ENCODE results near the gene TSTD2.

TSTD2 gene

DNA sequence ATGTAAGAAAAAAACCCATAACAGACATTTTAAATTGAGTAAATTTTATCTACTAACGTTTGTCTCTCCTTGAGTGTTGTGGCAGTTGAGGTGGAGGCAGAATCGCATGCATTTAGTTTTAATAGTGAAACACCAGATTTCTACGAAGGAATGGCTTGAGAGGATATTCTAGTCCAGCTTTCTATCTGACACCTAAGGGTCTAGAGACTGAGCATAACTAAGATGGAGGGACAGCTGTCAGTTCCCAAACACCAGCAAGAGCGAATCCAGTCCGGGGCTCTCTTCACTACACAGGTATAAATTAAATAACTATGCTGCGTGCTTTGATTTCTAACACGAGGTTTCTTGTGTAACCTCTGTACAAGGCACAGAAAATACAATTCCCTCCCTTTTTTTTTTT is 1.9 kb upstream of the TSTD2 start:
- in situ Hi-C loops (cut with MboI; ENCODE audit: low sequenced_read_pairs, unreplicated experiment): no loop called here
- no peak for DNase-seq (ENCODE audit: low spot score)
- TF ChIP-seq, protein P1, sequence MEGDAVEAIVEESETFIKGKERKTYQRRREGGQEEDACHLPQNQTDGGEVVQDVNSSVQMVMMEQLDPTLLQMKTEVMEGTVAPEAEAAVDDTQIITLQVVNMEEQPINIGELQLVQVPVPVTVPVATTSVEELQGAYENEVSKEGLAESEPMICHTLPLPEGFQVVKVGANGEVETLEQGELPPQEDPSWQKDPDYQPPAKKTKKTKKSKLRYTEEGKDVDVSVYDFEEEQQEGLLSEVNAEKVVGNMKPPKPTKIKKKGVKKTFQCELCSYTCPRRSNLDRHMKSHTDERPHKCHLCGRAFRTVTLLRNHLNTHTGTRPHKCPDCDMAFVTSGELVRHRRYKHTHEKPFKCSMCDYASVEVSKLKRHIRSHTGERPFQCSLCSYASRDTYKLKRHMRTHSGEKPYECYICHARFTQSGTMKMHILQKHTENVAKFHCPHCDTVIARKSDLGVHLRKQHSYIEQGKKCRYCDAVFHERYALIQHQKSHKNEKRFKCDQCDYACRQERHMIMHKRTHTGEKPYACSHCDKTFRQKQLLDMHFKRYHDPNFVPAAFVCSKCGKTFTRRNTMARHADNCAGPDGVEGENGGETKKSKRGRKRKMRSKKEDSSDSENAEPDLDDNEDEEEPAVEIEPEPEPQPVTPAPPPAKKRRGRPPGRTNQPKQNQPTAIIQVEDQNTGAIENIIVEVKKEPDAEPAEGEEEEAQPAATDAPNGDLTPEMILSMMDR (IDR thresholded peaks at IDR 0.05; ENCODE audit: borderline replicate concordance, control extremely low read depth, extremely low read depth, insufficient read depth, missing control alignments): no peak

DNA sequence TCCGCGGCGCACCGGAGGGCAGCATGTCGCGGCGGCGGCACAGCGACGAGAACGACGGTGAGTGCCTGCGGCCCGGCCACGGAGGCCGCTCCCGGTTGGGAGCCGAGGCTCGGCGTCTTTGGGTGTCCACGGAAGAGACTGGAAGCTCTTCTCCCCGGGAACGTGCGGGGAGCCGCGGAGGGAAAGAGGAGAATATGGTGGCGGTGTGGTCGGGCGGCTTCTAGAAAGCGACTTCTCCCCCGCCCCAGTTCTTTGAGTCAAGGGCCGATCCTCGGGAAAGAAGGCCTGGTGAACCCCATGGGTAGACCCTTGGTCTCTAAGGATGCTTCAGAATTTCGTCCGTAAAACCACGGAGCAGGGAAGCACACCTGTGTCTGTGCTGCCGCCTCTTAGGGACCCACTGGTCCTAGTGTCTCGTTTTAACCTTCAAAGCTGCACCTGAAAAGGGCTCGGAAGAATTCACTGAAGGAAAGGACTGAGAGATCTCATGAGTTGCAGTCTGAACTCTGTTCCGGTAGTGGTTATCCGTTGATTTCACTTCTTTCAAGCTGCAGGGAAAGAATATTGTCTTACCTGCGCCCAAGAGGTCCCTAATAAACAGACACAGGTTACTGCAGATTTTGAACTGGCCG is 807 bp upstream of the TSTD2 start:
- no peak for DNase-seq (ENCODE audit: low spot score)
- in situ Hi-C loops (cut with MboI; ENCODE audit: low sequenced_read_pairs, unreplicated experiment): no loop called here
- TF ChIP-seq, protein P1 (IDR thresholded peaks at IDR 0.05; ENCODE audit: borderline replicate concordance, control extremely low read depth, extremely low read depth, insufficient read depth, missing control alignments): no peak

DNA sequence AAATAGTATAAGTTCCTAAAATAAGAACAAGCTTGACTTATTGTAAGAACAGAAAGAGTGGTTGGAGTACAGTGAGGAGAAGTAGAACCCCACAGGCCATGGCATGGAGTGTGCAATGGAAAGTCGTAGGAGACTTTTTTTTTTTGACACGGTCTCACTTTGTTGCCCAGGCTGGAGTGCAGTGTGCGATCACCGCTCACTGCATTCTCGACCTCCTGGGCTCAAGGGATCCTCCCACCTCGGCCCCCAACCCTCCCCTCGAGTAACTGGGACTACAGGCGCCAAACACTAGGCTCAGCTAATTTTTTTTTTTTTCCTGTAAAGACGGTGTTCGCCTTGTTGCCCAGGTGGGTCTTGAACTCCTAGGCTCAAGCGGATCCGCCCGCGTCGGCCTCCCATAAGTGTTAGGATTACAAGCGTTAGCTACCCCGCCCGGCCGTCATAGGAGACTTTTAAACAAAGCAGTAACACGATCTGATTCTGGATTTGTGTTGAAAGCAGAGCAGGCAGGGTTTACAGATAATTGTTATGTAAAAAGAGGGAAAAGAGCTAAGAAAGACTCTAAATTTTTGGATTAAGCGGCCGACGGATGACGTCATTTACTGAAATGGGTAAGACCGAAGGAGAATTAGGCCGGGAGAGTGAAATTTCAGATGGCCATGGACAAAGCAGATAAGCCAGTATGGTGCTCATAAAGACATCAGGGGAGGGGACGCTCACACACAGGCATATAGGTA is 752 bp downstream of the TSTD2 start:
- TF ChIP-seq, protein P1 (IDR thresholded peaks at IDR 0.05; ENCODE audit: borderline replicate concordance, control extremely low read depth, extremely low read depth, insufficient read depth, missing control alignments): no peak
- in situ Hi-C loops (cut with MboI; ENCODE audit: low sequenced_read_pairs, unreplicated experiment): no loop called here
- DNase-seq (ENCODE audit: low spot score): no peak

GRCh38 chr9:97630591-97630990 is 2.6 kb downstream of the TSTD2 start:
- in situ Hi-C loops (cut with MboI; ENCODE audit: low sequenced_read_pairs, unreplicated experiment): no loop called here
- TF ChIP-seq, protein P1 (IDR thresholded peaks at IDR 0.05; ENCODE audit: borderline replicate concordance, control extremely low read depth, extremely low read depth, insufficient read depth, missing control alignments): no peak
- no peak for DNase-seq (ENCODE audit: low spot score)

DNA sequence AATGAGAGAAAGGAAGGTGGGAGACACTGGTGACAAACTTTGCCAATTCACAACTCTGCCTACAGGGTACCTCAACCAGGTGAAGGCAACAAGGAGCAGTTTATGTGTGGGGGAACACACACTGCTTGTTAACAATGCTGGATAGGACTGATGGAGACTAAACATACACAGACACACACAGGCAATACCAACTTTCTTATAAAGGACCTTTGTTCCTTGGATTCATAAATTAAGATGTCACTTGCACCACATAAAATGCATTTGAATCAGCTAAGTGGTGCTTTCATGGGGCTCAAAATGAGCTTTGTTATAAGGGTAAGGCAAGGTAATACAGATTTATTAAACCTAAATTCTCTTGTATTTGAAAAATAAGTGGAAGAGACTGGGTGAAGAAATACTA is 4.0 kb downstream of the TSTD2 start:
- no peak for DNase-seq (ENCODE audit: low spot score)
- TF ChIP-seq, protein P1 (IDR thresholded peaks at IDR 0.05; ENCODE audit: borderline replicate concordance, control extremely low read depth, extremely low read depth, insufficient read depth, missing control alignments): no peak
- in situ Hi-C loops (cut with MboI; ENCODE audit: low sequenced_read_pairs, unreplicated experiment): no loop called here

DNA sequence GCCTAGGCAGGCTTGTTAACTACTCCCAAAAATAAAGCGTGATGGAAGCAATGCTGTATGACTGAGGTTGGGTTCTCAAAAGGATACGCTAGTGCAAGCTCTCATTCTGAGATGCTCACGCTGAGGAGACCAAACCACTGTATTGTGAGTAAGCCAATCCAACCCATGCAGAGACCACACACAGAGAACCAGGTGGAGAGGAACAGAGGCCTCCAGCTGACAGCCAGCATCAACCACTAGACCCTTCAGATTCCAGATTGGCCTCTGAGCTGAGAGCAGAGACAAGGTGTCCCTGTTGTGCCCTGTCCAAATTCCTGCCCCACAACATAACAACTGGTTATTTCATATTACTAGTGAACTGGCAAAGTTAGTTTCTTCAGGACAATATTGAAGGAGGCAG is 4.5 kb downstream of the TSTD2 start:
- DNase-seq (ENCODE audit: low spot score): no peak
- in situ Hi-C loops (cut with MboI; ENCODE audit: low sequenced_read_pairs, unreplicated experiment): no loop called here
- TF ChIP-seq, protein P1 (IDR thresholded peaks at IDR 0.05; ENCODE audit: borderline replicate concordance, control extremely low read depth, extremely low read depth, insufficient read depth, missing control alignments): no peak

Measured in GM13976 (cell line).